ENCODE results near the gene GRM5. TPM values are rescaled to one million over a fixed set of nuclear protein-coding genes. Genes with fewer than 3 reads are reported as not detected.

GRM5 gene
- total RNA-seq, 4 donors from 2014 or later, result 0.16 to 0.44 (median 0.19) TPM; not detected in 1

DNA sequence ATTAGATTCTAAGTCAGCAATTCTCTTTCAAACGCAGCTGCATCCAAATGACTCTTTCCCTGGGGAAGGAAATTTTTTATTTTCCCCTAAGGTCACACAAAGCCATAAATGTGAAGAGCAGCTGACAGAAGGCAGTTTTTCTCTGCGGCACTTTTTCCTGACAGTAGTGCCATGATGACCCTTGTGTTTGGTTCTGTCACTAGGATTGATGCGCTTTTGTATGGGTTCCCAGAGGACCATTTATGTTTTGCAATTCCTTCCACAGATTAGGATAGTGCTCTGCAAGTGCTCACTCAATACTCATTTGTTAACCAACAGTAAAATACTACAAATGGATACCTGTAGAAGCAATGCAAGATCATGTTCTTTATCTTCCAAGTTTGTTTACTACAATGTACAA lies 368.6 kb downstream of the GRM5 start:
- TF ChIP-seq, protein P1, sequence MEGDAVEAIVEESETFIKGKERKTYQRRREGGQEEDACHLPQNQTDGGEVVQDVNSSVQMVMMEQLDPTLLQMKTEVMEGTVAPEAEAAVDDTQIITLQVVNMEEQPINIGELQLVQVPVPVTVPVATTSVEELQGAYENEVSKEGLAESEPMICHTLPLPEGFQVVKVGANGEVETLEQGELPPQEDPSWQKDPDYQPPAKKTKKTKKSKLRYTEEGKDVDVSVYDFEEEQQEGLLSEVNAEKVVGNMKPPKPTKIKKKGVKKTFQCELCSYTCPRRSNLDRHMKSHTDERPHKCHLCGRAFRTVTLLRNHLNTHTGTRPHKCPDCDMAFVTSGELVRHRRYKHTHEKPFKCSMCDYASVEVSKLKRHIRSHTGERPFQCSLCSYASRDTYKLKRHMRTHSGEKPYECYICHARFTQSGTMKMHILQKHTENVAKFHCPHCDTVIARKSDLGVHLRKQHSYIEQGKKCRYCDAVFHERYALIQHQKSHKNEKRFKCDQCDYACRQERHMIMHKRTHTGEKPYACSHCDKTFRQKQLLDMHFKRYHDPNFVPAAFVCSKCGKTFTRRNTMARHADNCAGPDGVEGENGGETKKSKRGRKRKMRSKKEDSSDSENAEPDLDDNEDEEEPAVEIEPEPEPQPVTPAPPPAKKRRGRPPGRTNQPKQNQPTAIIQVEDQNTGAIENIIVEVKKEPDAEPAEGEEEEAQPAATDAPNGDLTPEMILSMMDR (IDR thresholded peaks at IDR 0.05; ENCODE audit: low read depth), result no peak

DNA sequence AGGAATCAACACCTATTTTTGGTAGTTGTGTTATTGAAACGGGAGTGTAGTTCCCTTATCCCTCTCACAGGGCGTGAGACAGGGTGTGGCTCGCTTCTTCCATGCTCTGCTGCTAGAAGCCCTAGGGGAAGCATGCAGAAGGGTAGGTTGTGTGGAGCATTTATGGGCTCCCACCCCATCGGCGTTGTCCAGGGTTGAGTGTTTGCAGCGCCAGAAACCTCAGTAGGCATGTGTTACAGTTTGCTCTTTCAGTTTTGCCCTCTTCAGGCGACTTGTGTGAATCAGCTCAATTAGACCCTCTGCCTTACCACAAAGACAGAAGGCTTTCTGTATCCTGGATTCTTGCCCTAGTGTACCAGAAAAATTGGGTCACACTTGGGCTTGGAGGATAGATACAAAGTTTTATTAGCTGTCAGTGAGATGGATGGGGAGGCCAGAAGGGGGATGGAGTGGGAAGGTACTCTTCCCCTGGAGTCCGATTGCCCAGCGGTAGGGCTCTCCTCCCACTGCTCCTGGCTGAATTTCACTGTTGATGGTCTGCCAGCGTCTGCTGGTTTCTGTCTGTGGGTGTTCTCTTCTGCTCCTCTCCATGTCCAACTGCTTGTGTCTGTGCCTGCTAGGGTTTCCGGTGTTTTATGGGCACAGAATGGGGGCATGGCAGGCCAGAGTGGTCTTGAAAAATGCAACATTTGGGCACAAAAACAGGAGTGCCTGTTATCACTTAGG lies 369.9 kb downstream of the GRM5 start:
- TF ChIP-seq, protein P1 (IDR thresholded peaks at IDR 0.05; ENCODE audit: low read depth), result no peak

DNA sequence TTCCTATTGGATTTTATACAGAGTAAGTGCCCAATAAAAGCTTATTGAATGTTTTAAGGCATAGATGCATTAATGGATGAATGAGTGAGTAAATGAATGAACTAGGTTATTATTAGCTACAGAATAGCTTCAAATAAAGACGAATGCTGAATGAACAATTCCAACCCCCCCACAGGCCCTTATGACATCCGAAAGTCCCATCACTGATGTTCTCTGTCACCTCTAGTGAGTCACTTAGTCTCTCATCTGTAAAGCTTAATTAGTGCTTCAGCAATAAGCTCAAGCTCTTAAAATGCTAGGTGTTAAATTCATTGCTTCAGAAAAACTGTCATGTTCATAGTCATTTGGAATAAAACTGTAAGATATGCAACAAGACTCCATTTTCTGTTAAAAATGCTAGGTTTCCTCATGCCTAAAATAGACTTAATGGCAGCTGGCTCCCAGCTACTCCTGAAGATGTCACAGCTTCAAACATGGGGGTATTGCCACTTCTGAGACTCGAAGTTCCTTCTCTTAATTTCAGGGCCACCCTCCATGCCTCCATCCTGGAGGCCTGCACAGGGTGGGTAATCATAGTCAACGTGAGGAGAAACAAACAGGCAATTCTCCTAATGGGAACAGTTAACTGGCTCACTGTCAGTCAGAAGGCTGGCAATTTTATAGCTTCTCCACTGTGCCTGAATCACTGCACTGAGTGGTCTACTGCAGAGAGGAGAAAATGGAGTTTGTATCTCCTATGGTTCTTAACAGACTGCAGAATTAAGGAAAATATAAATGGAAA lies 373.3 kb downstream of the GRM5 start:
- TF ChIP-seq, protein P1 (IDR thresholded peaks at IDR 0.05; ENCODE audit: low read depth), result no peak

DNA sequence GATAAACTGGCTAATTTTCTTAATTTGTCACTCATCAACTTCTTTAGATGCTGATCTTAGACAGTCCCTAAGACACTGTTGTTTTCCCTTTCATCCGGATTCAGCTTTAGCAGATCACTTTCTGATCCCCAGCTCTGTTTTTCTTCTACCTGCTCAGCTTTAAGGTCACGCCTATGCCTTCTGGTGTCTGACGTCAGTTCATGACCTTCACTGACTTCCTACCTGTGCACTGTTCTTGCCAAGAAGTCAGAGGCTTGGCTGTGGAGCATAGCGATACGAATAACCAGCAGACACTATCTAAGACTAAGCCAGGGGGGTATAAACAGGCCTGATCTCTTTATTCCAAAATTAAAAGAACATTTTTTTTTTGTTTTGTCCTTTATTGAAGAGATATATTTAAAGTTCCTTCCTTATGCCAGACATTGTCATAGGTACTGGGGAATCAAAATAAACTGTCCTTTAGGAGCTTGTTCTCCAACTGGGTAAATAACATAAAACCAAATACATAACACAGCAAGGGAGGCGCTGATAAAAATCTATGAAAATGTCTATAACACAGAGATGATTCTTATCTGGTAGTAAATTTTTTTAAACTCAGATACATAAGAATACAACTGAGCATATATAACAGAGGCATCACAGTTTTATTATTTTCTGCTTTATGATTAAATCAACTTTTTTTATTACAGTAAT lies 376.1 kb downstream of the GRM5 start:
- TF ChIP-seq, protein P1 (IDR thresholded peaks at IDR 0.05; ENCODE audit: low read depth), result no peak

DNA sequence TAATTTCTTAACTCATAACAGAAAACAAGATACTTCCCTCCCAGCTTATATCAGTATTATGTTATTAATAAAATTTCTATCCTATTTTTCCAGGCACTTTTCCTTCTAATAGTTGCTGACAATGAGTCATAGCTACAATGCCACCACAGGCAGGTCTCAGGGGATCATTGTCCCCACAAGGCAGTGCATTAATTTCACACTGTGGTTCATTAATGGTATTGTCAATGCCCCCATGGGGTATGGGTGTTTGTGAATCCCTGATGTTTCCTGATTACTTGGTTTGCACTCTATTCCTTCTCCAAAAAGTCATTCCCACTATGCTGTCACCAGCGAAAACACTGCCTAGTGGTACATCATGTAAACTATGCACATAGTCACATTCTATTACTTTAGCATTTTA lies 382.8 kb downstream of the GRM5 start:
- TF ChIP-seq, protein P1 (IDR thresholded peaks at IDR 0.05; ENCODE audit: low read depth), result no peak

DNA sequence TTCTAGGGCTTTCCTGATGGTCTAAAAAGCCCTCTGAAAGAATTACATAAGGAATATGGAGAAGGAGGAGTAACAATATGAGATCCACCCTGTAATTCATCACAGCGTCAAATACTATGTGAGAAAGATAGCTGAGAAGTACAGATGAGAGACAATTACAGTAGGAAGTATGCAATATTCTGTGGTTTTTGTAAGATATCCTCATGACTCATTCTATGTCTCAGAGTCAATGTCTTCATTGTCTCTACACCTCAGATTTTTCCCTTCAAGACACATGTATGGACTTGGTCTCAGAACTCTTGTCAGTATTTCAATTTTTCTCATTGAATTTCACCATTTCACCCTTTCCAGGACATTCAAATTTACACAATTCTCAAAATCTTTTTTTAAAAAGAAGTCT lies 385.0 kb downstream of the GRM5 start:
- TF ChIP-seq, protein P1 (IDR thresholded peaks at IDR 0.05; ENCODE audit: low read depth), result no peak

DNA sequence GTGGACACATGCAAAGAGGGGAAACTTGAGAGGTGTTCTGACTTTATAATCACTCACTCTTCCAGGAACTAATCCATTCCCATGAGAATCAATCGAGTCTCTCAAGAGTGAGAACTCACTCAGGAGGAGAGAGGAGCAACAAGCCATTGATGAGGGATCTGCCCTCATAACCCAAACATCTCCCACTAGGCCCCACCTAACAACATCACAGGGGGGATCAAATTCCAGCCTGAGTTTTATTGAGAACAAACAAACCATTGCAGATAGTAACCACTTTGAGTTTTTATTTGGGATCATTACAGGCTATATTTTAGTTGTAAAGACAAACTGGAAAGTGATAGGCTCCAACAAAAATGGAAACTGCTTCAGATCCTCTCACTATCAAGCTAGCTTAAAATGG lies 399.4 kb downstream of the GRM5 start:
- TF ChIP-seq, protein P1 (IDR thresholded peaks at IDR 0.05; ENCODE audit: low read depth), result no peak
